ENCODE results near the gene LZTR1.

- TF ChIP-seq CTCF (conservative IDR thresholded peaks at IDR 0.05; ENCODE audit: low read depth, low read length), result no peak
- no peak for TF ChIP-seq EZH2 (IDR thresholded peaks at IDR 0.05; ENCODE audit: low read length, unreplicated experiment)
- TF ChIP-seq EZH2phosphoT487 (IDR thresholded peaks at IDR 0.05; ENCODE audit: borderline replicate concordance, low read length), result no peak
These were observed 4.5 kb upstream of the LZTR1 start for GRCh38 chr22:20977516-20978170.

All from PC-3 (cell line).